ENCODE data around the gene POU2F3.

The POU2F3 gene

DNA sequence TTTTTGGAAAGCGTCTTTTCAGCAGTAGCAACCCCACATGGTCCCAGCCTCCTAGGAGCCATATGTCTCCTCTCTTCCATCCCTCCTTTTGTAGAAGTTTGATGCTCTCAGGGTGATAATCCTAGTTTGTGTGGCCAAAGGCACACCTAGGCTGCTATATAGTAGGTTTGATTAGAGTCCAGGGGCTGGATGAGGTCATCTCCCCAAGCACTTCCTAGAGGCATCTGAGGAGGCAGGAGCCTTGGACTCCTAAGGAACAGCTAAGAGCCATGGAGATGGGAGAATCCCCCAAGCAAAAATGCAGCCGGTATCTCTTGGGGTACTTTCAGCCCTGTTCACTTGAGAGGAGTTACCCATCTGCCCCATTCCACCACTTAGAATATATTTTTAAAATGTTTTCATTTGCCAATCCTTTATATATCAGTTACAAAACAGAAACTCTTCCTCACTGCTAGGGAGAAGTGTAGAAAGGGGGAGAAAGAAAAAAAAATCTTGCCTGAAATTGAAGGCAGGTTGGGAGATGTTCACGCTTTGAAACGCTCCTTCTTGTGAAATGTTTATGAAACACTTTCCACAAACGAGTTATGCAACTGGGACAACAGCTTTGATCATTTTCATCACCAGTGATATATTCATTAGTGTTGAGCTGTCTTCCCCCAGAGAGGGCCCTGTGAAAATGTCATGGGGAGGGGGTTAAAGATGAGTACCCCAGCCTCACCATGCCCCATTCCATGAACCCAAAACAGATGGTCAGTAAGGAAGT lies 53.3 kb downstream of the POU2F3 start:
- no peak for DNase-seq

DNA sequence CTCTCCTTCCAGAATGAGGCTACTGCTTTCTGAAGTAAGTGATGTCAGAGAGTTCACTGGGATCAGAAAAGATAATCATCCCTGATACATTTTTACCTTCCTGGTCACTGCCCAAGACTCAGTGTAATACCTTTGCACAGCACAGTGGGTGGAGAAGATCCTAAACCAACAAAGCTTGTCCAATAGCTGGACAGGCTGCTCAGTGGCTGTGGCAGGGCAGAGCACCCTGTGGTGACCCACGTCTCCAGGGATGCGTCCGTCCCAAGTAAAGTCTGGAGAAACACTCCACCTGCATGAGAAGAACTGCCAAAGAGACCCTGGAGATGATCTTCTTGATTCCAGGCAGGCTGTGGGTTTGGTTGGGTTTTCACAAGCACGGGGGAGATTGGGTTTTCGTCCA lies 54.2 kb downstream of the POU2F3 start:
- no peak for DNase-seq

DNA sequence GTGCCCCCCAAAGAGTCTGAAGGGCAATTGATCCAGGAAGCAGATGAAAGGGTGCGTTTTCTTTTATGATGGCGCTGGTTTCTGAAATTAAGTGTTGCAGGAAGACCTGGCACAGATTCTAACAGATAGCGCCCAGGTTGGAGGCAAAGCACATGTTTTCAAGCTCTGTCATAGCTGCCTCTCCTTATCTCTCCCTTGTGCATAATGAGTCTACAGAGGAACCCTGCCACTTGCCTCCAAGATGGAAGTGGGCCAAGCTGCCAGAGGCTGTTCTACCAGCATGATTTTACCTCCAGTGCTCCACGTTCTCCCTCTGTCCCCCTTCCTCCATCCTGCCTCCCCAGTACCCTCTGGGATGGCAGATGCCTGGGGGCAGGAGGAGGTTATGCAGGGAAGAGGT lies 55.2 kb downstream of the POU2F3 start:
- no peak for DNase-seq

DNA sequence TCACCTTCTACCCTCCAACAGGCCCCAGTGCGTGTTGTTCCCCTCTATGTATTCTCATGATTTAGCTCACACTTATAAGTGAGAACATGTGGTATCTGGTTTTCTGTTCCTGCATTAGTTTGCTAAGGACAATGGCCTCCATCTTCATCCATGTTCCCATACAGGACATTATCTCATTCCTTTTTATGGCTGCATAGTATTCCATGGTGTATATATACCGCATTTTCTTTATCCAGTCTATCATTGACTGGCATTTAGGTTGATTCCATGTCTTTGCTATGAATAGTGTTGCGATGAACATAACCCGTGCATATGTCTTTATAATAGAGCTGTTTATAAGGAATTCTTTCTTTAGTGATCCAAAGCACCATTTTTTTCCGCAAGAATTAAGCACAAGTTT lies 56.6 kb downstream of the POU2F3 start:
- DNase-seq = no peak

DNA sequence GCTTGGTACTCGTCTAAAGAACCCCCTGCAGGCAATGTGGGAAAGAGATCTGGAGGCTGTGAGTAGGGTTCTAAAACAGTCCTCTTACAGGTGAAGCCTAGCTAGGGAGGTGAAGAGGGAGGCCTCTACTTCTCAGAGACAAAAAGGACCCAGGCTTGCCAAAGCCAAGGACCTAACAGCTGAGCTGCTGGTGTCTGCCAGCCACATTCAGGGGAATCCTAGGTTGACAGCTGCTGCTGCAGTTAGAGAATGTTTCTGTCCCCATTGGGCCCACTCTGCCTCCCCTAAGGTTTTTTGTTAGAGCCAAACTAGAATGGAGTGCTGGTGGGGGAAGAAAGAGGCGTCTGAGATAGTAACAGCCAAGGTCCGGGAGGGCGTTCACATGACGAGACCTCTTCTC lies 58.5 kb downstream of the POU2F3 start:
- DNase-seq = no peak

DNA sequence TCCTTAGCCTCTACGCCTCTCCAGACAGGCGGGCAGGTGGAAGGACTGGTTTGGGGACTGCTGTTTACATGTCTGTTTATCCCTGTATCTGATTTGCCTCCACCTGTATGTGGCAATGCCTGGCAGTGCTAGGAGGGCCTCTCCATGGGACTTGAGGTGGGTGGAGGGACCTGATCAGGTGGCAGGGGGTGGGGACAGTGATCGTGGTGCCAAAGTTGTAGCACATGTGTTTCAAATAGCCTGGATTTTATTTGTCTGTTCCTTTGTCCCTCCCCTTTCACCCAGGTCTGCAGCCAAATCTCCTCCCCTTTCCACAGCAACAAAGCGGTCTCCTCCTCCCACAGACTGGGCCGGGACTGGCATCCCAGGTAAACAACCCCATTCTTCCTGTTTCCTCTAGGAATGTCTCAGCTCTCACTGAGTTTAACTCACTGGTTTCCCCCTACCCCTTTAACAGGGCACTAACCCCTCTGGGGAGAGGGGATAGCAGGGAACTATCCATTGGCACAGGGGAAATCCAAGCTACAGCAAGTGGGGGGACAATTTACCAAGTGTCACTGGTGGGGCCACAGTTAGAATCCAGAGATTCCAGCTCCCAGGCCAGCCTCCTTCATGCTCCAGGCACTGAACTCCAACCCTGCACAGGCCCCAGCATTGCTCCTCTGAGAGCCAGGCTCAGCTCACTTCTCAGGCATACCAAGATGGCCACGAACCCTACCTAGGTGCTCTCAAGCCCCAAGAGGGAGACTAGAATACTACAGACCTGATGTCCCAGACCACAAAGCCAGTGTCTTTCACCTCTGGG lies 62.3 kb downstream of the POU2F3 start:
- DNase-seq = no peak

DNA sequence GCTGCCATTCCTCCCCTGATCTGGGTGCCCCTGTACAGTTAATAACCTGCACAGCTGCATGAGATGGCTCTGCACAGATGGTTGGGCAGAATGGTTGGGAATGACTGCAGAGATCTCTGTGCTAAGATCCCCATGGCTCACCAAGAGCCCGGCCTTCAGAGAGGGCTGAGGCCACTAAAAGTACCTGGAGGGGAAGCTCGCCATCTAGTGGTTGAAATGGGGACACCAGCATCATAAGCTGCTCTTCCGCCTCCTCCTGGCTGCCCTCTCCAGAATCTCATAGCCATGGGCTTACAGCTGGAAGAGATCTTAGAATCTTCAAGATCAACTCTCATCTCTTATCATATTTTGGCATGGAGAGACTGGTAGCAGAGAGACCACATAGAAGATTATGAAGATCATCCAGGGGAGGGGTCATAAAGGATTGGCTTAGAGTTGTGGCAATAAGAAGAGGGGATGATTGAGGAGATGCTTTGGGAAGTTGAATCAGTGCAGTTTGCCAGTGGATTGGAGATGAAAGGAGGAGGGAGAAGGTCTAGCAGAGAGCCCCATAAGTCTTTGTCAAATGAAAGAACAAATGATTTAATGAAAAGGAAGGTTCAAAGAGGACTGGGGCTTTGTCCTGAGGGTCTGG lies 63.2 kb downstream of the POU2F3 start:
- DNase-seq = peak; percentile 85

DNA sequence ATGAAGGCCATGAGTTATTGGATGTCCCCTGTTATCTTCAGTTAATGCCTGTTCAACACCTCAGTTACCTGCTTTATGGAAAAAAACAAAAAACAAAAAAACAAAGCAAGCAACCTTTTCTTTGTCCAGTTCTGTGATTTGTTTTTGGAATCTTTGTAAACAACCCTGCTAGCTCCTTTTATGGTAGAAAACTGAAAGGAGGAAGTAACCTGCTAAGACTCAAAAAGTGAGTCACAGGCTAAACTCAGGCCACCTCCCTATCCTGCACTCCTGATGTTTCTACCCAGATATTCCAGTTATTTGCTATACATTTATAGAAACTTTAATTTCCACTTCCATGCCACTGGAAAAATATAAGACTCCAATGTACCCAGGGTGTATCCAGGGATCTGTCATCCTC lies 64.6 kb downstream of the POU2F3 start:
- no peak for DNase-seq

DNA sequence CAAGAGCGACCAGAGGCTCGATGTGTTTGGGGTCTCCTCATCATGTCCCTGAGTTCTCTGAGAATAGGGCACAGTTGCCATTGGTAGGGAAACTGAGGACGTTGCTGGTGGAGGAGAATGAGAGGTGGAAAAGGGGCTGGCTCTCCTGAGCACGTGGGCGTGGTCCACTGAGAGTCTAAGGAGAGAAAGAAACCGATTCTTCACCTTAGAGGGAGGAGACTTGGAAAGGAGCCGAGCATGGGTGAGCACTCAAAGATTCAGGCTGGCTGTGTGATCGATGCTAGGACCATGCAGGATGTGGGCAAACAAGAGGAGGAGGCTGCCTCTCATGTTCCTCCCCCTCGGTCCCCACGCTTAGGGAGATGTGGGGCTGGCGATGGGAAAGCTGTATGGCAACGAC lies 65.3 kb downstream of the POU2F3 start:
- no peak for DNase-seq

DNA sequence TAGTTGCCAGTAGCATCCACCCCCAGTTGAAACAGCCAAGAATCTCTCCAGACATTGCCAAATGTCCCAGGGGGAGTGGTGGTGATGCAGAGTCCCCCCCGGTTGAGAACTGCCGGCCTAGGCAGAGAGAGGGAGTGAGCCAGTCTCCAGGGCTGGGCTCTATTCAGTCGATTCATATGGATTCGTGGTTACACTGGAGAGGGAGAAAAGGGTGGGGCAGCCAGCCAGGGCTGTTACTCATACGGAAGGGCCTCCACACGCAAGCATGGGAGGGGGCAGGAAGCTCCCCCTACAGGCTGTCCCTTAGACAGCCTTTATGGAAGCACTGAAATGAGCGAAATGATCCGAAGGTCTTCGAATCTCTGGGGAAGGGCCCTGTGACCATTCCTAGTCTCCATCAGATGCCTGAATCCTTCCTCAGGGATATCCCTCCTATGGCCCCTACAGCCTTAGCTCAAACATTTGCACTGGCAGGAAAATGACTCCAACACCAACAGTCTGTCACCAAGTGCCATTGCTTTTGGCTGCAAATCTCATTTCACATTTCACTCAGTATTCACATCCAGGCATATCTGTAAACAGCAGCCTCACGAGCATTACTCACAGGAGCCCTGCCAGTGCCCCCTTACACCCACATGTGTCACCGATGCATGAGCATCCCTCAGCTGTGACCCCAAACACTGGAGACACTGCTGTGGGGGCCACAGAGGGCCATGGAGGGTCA lies 66.7 kb downstream of the POU2F3 start:
- no peak for DNase-seq

DNA sequence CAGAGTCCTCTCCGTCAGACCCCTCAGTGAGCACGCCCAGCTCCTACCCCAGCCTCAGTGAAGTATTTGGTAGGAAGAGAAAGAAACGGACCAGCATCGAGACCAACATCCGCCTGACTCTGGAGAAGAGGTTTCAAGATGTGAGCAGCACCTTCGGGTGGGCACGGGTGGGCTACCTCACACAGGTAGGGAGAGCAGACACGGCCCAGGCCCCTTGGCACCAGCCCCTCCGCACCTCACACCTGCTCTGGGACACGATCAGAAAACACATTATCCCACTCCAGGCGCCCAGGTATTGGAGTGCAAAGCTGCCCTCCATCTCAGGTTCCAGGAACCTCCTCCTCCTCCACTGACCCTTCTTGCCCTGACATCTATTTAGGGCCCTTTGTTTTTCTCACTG lies 67.5 kb downstream of the POU2F3 start:
- DNase-seq = no peak

DNA sequence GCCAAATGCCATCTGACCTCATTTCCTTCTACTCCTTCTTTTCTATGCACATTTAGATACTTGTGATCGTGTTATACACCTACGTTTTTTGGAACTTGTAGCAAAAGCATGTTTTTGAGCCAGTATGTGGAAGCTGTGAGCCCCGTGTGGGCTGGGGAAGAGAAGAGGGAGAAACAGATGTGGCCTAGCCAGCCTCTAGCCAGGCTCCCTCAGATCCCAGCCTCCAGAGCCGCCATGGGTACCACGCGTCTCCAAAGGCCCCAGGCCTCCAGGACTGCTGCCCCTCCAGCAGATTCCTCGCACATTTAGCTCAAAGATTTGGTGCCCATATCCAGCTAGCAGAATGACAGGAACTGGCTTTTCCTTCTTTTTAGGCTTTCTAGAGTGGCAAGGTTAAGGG lies 68.1 kb downstream of the POU2F3 start:
- no peak for DNase-seq

DNA sequence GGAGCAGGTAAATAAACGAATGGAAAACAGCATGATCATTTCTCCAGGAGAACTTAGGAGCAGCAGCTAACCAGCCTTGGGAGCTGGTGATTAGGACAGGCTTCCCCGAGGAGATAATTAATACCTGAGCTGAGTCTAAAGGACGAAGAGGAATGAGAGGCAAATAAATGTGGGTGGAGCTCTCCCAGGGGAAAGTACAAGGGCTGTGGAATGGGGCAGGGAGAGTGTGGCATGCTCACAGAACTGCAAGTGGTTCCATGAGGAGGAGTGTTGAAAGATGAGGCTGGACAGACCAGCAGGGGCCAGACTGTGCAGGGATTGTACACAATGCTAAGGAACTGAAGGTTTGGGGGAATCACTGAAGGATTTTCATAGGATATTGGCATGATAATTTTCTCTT lies 70.9 kb downstream of the POU2F3 start:
- DNase-seq = no peak

DNA sequence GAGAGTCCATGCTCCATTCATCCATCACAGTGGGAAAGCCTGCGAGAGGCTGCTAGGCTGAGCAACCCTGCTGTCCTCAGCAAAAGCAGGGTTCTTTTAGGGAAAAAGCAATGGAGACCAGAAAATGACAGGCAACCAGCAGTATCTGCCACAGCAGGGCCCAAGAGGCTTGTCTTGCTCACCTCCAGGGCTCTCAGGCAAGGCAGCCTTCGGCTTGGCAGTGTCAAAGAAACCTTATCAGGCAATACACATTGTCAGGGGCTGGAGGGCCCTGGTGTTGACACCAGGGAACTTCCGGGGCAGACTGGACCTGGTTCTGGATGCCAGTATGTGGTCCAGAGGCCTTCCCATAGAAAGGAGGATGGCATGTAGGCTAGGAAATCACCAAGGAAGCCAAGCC lies 74.9 kb downstream of the POU2F3 start:
- DNase-seq = no peak

DNA sequence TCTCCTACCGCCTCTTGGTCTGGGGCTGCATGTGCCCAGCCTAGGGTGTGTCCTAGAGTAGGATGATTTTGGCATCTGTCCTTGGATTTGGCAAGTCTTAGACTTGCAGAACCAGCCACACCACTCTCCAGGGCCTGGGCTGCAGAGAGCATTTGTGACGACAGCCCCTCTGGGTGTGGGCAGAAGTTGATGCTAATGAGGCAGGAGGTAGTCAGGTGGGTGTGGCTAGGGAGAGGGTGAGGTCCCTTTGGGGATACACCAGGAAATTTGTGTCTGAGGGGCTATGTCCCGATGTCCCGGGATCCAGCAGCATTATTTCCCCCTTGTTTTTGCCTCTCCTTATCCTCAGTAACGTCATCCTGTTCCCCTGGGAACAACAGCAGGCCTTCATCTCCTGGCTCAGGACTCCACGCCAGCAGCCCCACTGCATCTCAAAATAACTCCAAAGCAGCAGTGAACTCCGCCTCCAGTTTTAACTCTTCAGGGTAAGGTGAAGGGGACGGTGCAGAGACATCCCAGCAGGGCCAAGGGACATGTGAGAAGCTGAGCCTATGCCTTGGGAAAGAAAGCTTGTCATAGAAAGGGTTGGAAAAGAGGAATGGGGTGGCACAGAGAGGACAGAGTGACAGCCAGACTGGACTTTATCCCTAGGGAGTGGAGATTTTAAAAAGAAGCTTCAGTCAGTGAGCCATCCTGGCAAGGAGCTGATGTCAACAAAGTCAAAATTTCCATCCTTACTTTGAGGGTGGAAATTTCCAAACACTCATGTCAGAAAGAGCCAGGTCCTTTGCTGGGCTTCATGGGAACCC lies 77.1 kb downstream of the POU2F3 start:
- no peak for DNase-seq

DNA sequence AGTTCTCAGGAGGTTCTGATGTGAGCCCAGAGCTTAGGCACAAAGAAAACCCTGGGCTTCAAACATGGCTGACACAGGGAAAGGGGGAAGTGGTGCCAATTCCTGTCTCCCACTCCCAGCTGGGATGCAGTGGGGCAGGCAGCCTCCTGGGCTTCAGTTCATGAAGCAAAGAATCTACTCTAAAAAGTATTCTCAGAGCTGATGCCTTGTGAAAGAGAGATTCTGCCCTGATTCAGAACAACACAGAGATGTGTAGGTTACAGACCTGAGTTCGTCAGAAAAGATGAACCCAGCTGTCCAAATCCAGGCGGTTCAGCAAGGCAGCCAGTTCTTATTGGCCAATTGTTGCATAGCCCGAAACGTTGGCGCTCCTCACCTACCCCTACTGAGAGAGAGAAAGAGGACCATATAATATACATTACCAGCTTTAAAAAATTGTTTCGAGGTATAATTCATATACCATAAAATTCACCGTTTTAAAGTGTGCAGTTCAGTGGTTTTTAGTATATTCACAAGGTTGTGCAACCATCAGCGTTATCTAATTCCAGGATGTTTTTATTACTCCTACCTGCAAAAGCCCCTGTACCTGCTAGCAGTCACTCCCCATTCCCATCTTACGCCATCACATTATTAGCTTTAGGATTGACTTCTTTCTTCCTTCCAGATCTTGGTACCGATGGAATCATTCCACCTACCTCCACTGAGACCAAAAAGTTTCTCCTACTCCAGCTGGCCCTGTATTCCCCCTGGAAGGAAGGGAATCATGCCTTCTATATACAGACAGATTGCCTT lies 77.9 kb downstream of the POU2F3 start:
- DNase-seq = no peak

DNA sequence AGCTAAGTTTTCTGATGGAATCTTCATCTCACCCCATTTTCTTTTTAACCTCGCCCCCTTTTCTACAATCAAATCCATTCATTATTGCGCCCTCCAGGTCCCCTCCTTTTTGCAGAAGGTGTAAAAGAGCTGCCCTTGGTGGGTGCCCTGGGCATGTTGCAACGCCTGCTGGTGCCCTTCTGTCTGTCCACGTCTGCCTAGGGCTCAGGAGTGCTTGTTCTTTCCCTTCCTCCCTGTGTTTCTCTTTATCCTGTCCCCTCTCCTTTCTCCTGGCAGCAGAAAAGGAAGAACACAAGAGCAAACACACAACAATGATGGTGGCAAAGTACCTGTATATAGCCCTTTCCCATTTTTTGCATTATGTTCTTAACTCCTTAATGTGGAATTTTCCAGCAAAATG lies 79.0 kb downstream of the POU2F3 start:
- no peak for DNase-seq

DNA sequence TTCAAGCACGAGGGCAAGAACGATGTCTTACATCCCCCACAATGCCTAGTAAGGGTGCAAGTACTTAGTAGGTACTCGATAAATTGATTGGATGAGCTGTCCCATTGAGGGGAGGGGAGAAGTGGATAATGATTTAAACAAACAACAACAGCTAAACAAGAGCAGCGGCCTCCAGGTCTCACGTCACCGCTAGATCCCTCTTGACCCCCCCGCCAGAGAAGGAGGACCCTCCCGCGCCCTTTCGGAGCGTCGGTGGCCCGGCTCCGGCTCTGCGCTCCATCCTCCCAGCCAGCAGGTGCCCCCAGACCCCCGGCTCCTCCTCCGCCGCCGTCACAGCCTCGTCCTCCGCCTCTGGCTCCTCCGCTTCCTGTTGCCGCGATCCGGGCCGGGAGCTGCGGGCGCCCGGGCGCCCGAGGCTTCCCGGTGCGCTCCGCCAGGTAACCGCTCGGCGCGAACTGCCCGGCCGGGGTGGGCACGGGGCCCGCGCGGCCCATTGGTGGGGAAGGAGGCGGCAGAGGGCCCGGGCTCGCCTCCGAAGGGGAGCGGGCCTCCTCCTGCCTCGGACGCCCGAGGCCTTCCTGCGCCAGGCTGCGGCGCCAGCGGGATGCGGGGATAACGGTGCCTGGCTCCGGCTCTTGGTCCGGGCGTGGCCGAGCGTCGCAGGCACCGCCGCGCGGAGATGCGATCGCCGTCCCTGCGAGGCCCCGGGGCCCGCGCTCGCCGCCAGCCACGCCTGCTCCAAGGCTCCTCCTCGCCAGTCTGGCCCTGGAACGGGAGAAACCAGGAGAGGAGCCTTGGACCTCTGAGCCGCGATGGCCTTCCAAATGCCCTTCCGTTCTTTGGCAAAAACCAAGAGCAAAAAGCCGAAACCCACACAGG lies 85.2 kb downstream of the POU2F3 start, which contains the start of gene TLCD5:
Gene TLCD5, plus strand, starts transcription at position 368 of the 879 bp plus-strand sequence. CDS start 2,143 bp downstream, outside the sequence.
- DNase-seq = peak; percentile 70

DNA sequence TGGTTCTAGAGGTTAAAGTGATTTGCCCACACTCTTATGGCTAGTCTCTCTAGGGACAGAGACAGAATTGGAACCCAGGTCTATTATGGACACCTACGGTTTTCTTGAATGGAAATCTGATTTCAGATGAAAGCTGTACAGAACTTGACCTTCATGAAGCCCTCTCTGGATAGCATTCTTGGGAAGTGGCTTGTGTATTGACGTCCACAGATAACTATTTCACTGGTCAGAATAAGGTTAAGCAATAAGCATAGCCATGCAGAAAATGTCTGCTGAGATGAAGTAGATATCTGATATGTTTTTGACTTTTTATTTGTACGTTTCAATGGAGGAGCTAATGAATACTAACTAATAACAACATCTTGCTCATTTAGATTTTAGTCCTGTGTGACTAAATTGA lies 86.3 kb downstream of the POU2F3 start:
- DNase-seq = no peak

DNA sequence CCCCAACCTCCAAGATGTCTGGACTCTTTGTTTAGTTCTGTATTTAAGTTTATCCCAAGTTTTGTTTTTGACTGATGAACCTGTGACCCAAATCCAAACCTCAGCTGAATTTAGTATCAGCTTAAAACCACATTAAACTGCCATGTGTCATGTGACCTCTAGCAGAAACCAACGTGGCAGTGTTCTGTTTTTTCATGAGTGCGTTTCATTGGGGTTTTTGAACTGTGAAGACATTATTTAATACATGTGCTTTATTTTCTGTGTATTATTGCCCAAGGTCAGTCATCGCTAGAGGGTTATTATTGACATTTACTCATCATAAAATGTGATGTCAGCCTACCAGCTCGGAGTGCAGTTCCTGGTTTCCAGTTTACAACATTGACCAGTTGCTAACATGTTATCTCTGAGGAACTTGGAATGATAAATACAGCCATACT lies 86.9 kb downstream of the POU2F3 start:
- DNase-seq = no peak
